D721Med (cell line): Measurements from ENCODE around the gene SCNN1G.
A peak's percentile ranks its signal among the peaks of the same experiment; 100 is the strongest.

ENCODE experiments used
- DNase-seq: peaks from one replicate; pipeline ENCODE4 v3.0.0; 2011; ENCODE audit warnings: low spot score; ENCODE audit not compliant: insufficient read length
- FAIRE-seq: peaks from 2 replicates; lab custom pipeline; 2011; peaks lifted over from hg19 to GRCh38; lab: Jason Lieb, UNC
- CTCF ChIP-seq: IDR thresholded peaks from 2 replicates; pipeline ENCODE4 v1.5.1; 2012; ENCODE audit warnings: mild to moderate bottlenecking, control low read depth; ENCODE audit not compliant: insufficient read depth; ENCODE audit errors: missing control alignments

SCNN1G gene

GRCh38 chr16:23146877-23147601 is 35.5 kb upstream of the SCNN1G start:
- TF ChIP-seq CTCF: no peak
- FAIRE-seq (no peak), DNase-seq (no peak)

- DNase-seq (no peak), FAIRE-seq (no peak)
- no peak for TF ChIP-seq CTCF
These were observed 34.9 kb upstream of the SCNN1G start for GRCh38 chr16:23147666-23148065.

- DNase-seq (no peak), FAIRE-seq (no peak)
- TF ChIP-seq CTCF: no peak
These were observed 34.4 kb upstream of the SCNN1G start for GRCh38 chr16:23148166-23148512.

GRCh38 chr16:23148513-23149266 is 33.9 kb upstream of the SCNN1G start:
- DNase-seq (no peak), FAIRE-seq (no peak)
- no peak for TF ChIP-seq CTCF

GRCh38 chr16:23149267-23149992 is 33.1 kb upstream of the SCNN1G start, which contains the start of gene USP31:
Gene USP31, minus strand, starts transcription at chr16:23149452. Its CDS starts 182 bp downstream, at chr16:23149270.
- FAIRE-seq: no peak
- TF ChIP-seq CTCF: no peak
- peak; percentile 69 for DNase-seq

- FAIRE-seq (no peak), DNase-seq (no peak)
- TF ChIP-seq CTCF: no peak
These were observed 32.6 kb upstream of the SCNN1G start for GRCh38 chr16:23149993-23150364.
